ENCODE measurements around the gene KATNIP. TPM values are rescaled to one million over a fixed set of nuclear protein-coding genes. Genes with fewer than 3 reads are reported as not detected.
"Not testable (repeated sequence)": the region's sequence is repeated elsewhere in the genome, so short reads cannot be mapped to it uniquely, and the experiment has no call there.

Gene KATNIP
- total RNA-seq, 1 donor from 2014 or later = 20.5 TPM

- Mint-ChIP-seq H3K27ac (ENCODE audit: unreplicated experiment) (no peak overlapping the region), H3K9me3 (ENCODE audit: low read depth) (no peaks in the 10 kb centered on the region), H3K4me1 (ENCODE audit: low read depth) (peaks cover 5% of the 10 kb centered on the region), H3K27me3 (ENCODE audit: low read depth) (no peaks in the 10 kb centered on the region), H3K4me3 (ENCODE audit: unreplicated experiment) (no peak overlapping the region), H3K36me3 (ENCODE audit: low read depth) (peaks cover 2% of the 10 kb centered on the region)
- TF ChIP-seq, protein P1, sequence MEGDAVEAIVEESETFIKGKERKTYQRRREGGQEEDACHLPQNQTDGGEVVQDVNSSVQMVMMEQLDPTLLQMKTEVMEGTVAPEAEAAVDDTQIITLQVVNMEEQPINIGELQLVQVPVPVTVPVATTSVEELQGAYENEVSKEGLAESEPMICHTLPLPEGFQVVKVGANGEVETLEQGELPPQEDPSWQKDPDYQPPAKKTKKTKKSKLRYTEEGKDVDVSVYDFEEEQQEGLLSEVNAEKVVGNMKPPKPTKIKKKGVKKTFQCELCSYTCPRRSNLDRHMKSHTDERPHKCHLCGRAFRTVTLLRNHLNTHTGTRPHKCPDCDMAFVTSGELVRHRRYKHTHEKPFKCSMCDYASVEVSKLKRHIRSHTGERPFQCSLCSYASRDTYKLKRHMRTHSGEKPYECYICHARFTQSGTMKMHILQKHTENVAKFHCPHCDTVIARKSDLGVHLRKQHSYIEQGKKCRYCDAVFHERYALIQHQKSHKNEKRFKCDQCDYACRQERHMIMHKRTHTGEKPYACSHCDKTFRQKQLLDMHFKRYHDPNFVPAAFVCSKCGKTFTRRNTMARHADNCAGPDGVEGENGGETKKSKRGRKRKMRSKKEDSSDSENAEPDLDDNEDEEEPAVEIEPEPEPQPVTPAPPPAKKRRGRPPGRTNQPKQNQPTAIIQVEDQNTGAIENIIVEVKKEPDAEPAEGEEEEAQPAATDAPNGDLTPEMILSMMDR (IDR thresholded peaks at IDR 0.05) = no peak
- no peak for DNase-seq (ENCODE audit: low spot score)
These were observed 16.5 kb downstream of the KATNIP start for GRCh38 chr16:27566417-27566816.

GRCh38 chr16:27568077-27568476 is 18.1 kb downstream of the KATNIP start:
- Mint-ChIP-seq H3K4me1 (ENCODE audit: low read depth) (peaks cover 14% of the 10 kb centered on the region), H3K9me3 (ENCODE audit: low read depth) (no peaks in the 10 kb centered on the region), H3K36me3 (ENCODE audit: low read depth) (peaks cover 2% of the 10 kb centered on the region), H3K27ac (ENCODE audit: unreplicated experiment) (no peak overlapping the region), H3K4me3 (ENCODE audit: unreplicated experiment) (no peak overlapping the region), H3K27me3 (ENCODE audit: low read depth) (no peaks in the 10 kb centered on the region)
- TF ChIP-seq, protein P1 (IDR thresholded peaks at IDR 0.05) = no peak
- no peak for DNase-seq (ENCODE audit: low spot score)

- H3K27me3 Mint-ChIP-seq (ENCODE audit: low read depth); H3K27ac Mint-ChIP-seq (ENCODE audit: unreplicated experiment); DNase-seq (ENCODE audit: low spot score); H3K4me3 Mint-ChIP-seq (ENCODE audit: unreplicated experiment); H3K36me3 Mint-ChIP-seq (ENCODE audit: low read depth); H3K9me3 Mint-ChIP-seq (ENCODE audit: low read depth); H3K4me1 Mint-ChIP-seq (ENCODE audit: low read depth): not testable (repeated sequence)
These were observed 21.0 kb downstream of the KATNIP start for GRCh38 chr16:27570986-27571385.

DNA sequence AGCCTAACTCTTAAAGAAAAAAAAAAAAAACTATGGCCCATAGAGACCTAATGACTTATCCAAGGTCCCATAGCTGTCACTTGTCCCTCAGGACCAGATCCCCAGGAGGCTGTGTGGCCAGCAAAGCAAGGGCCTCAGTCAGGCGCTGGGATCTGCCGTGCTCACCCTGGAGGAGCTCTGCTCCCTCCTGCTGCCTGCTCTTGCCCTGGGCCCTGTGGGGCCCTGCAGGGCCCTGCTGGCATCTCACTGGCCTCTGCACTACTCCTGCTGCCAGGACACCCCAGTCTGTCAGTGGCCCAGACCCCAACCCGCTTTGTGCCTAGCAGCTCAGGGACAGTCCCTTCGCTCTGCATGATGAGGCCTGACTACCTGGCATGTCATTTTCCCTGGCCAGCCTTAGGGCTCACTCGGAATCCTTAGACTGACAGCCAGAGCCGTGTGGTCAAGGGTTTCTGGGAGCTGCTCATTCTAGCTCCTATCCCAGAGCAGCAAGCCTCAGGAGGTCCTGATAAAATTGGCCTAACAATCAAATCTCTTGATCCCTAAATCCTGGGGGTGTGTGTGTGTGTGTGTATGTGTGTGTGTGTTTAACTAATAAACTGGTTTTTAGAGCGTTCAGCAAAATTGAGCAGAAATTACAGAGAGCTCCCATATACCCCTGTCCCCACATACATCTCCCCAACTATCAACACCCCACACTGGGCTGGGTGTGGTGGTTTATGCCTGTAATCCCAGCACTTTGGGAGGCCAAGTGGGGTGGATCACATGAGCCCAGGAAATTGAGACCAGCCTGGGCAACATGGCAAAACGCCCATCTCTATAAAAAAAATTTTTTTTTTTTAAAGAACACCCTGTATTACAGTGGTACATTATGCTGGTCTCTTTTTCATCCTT is 21.7 kb downstream of the KATNIP start:
- Mint-ChIP-seq H3K36me3 (ENCODE audit: low read depth) (peaks cover 4% of the 10 kb centered on the region), H3K27ac (ENCODE audit: unreplicated experiment) (no peak overlapping the region), H3K4me1 (ENCODE audit: low read depth) (peaks cover 8% of the 10 kb centered on the region), H3K4me3 (ENCODE audit: unreplicated experiment) (no peak overlapping the region), H3K27me3 (ENCODE audit: low read depth) (no peaks in the 10 kb centered on the region), H3K9me3 (ENCODE audit: low read depth) (no peaks in the 10 kb centered on the region)
- DNase-seq (ENCODE audit: low spot score) = no peak
- TF ChIP-seq, protein P1 (IDR thresholded peaks at IDR 0.05) = no peak

DNA sequence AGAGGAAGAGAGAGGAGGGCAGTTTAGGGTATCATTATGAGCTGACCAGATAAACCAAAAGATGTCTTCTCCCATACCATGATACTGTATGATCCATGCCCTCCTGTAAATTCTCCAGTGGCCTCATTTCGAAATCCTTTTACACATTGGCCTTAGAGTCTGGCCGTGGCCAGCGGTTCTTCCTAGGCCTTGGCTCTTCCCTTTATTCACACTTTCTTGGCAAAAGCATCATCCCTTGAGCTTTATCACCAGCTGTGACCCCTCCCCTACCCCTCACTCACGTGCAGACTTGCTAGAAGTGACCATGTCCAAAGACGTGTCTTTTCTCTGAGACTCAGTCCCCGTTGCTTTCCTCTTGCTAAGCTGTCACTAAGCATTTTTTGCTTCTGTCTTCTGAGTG is 22.8 kb downstream of the KATNIP start:
- no peak overlapping the region for H3K27ac Mint-ChIP-seq (ENCODE audit: unreplicated experiment)
- no peak overlapping the region for H3K4me3 Mint-ChIP-seq (ENCODE audit: unreplicated experiment)
- peaks cover 8% of the 10 kb centered on the region for H3K4me1 Mint-ChIP-seq (ENCODE audit: low read depth)
- TF ChIP-seq, protein P1 (IDR thresholded peaks at IDR 0.05) = no peak
- H3K9me3 Mint-ChIP-seq (ENCODE audit: low read depth) = no peaks in the 10 kb centered on the region
- DNase-seq (ENCODE audit: low spot score) = no peak
- no peaks in the 10 kb centered on the region for H3K27me3 Mint-ChIP-seq (ENCODE audit: low read depth)
- H3K36me3 Mint-ChIP-seq (ENCODE audit: low read depth) = peaks cover 6% of the 10 kb centered on the region

GRCh38 chr16:27576729-27577128 is 26.8 kb downstream of the KATNIP start:
- no peaks in the 10 kb centered on the region for H3K27me3 Mint-ChIP-seq (ENCODE audit: low read depth)
- no peak overlapping the region for H3K27ac Mint-ChIP-seq (ENCODE audit: unreplicated experiment)
- H3K9me3 Mint-ChIP-seq (ENCODE audit: low read depth) = no peaks in the 10 kb centered on the region
- no peak overlapping the region for H3K4me3 Mint-ChIP-seq (ENCODE audit: unreplicated experiment)
- no peak for DNase-seq (ENCODE audit: low spot score)
- peaks cover 24% of the 10 kb centered on the region for H3K4me1 Mint-ChIP-seq (ENCODE audit: low read depth)
- TF ChIP-seq, protein P1 (IDR thresholded peaks at IDR 0.05) = no peak
- peaks cover 4% of the 10 kb centered on the region for H3K36me3 Mint-ChIP-seq (ENCODE audit: low read depth)
